Gastrocnemius medialis (tissue), 4 donors: Measurements from ENCODE around the gene EBP. TPM values are rescaled to one million over a fixed set of nuclear protein-coding genes. Genes with fewer than 3 reads are reported as not detected.

Experiments used
- ATAC-seq, 2 donors: fragments of 150-250 bp; one replicate each; pipeline ENCODE4 v1.9.1; 2016
- DNase-seq, 2 donors: peaks; one replicate each; pipeline ENCODE4 v3.0.0-alpha.2; 2019
- H3K27ac ChIP-seq, 4 donors: fragments of 200-600 bp; sonication (generic); 1 replicate in 1 of 4; 2 replicates in 3 of 4; pipeline ENCODE4 v1.5.1; 2016 to 2018; ENCODE audit warnings: mild to moderate bottlenecking in 2 of 4, moderate library complexity in 1 of 4
- H3K27me3 ChIP-seq, 3 donors: fragments of 200-600 bp; sonication (generic) in 2 of 3; 1 replicate in 1 of 3; 2 replicates in 2 of 3; pipeline versions ENCODE4 v1.5.1 to v1.6.0; 2016 to 2019; ENCODE audit warnings: mild to moderate bottlenecking in 1 of 3, moderate library complexity in 1 of 3
- H3K36me3 ChIP-seq, 2 donors: fragments of 200-600 bp; sonication (generic) in 1 of 2; one replicate each; pipeline ENCODE4 v1.5.1; 2017 to 2018
- H3K4me1 ChIP-seq, 2 donors: fragments of 200-600 bp; sonication (generic) in 1 of 2; one replicate each; pipeline ENCODE4 v1.5.1; 2016 to 2017; ENCODE audit warnings: mild to moderate bottlenecking in 2 of 2
- H3K4me3 ChIP-seq, 4 donors: fragments of 200-600 bp; sonication (generic) in 3 of 4; 1 replicate in 1 of 4; 2 replicates in 3 of 4; pipeline ENCODE4 v1.5.1; 2016 to 2019; ENCODE audit warnings: mild to moderate bottlenecking in 2 of 4
- H3K9me3 ChIP-seq, 3 donors: fragments of 200-600 bp; sonication (generic) in 2 of 3; 1 replicate in 1 of 3; 2 replicates in 2 of 3; pipeline ENCODE4 v1.5.1; 2016 to 2019
- POLR2A ChIP-seq, 2 donors: fragments of 450-650 bp; IDR thresholded peaks; one replicate each; pipeline ENCODE4 v1.6.1; 2017; ENCODE audit warnings: antibody characterized with exemption in 2 of 2, mild to moderate bottlenecking in 2 of 2, moderate library complexity in 2 of 2
- in situ Hi-C, 4 donors: fragments of 200-750 bp; cut with MboI; loops; one replicate each; pipeline versions ENCODE4 v1.15.0 to v1.8.0; 2017; ENCODE audit warnings: low sequenced_read_pairs in 4 of 4
- intact Hi-C: fragments of 100-400 bp; cut with DNase I; formaldehyde crosslinking; loops from one replicate; pipeline ENCODE4 v1.15.1; 2023; ENCODE audit warnings: low total_unique reads
- total RNA-seq, 4 donors: library from RNA; depleted of rRNA; stranded (reverse); fragments of >200 nt; gene quantifications; one replicate each; pipeline versions ENCODE4 v1.1.0 to v1.2.3, GENCODE V29; 2016
- TF ChIP-seq, protein P1 (sequence below), 5 experiments: fragments of 450-650 bp in 3 of 5; fragments of 200-600 bp in 2 of 5; sonication (generic) in 2 of 5; IDR thresholded peaks in 4 of 5; conservative IDR thresholded peaks in 1 of 5; 1 replicate in 4 of 5; 2 replicates in 1 of 5; pipeline ENCODE4 v1.5.1; 2016 to 2019; ENCODE audit warnings: antibody characterized with exemption in 5 of 5, mild to moderate bottlenecking in 3 of 5, moderate library complexity in 3 of 5

EBP gene
- total RNA-seq: 1 to 10 TPM; 2.7 to 5.3 (median 4.3) TPM

DNA sequence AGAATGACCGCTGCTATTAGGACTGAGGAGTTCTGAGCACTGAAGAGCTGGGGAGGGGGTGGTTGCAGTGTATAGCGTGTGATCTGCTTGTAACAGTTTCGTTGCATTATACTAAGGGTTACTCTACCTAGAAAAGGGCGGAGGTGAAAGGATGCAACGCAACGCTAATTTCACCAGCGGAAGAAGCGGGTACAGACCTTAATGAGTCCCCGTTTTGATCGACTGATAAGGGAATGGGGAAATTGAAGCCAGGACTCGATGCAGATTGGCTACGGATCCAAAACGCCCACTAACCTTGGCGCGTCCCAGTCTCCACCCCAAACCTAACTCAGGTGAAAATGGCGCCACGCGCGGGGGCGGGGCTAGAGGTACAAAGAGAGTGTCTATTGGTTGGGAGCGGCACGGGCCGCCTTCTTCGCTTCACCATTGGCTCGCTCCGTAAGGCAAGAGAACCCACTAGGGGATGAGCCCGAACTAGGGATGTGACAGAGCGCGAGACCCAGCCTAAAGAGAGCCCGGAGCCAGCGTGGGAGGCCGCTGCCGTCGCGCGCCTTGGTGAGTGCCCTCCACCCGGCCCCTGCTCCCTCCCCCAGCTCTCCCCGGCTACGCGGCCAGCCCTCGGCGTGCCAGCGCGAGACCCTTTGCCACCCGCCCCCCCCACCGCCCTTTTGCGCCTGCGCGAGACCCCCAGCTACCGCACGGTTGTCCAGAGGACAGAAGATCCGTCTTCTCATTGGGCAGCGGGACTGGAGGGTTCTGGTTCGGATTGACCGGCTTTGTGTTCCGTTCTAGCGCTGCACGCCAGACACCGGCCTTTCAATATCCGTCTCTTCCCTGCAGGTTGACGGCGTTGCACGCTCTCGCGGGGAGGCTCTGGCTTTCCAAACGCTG, at the start of gene EBP:
EBP (plus strand) TSS at position 456 of the 891 bp plus-strand sequence. CDS start 1,964 bp downstream, outside the sequence.
- in situ Hi-C loops: no loop called here
- H3K4me3 ChIP-seq: peak within 1 kb of the TSS; percentile 59 to 66 (median 62)
- H3K4me1 ChIP-seq: peaks cover 0 to 4% of the 10 kb centered on the region in 2 donors
- H3K27me3 ChIP-seq: no peaks in the 10 kb centered on the region
- peak within 1 kb of the TSS; percentile 58 to 77 (median 64) for H3K27ac ChIP-seq
- no peaks in the 10 kb centered on the region for H3K36me3 ChIP-seq
- ATAC-seq (peak; percentile 99 to 100), DNase-seq (peak; percentile 59 to 77)
- intact Hi-C loops: loop anchor here (5.0 kb wide), 1 partner anchor 44 kb away; the partner anchor contains the start of gene FTSJ1
- peak; percentile 22 to 43 for TF ChIP-seq POLR2A (IDR thresholded peaks at IDR 0.05)
- TF ChIP-seq, protein P1, sequence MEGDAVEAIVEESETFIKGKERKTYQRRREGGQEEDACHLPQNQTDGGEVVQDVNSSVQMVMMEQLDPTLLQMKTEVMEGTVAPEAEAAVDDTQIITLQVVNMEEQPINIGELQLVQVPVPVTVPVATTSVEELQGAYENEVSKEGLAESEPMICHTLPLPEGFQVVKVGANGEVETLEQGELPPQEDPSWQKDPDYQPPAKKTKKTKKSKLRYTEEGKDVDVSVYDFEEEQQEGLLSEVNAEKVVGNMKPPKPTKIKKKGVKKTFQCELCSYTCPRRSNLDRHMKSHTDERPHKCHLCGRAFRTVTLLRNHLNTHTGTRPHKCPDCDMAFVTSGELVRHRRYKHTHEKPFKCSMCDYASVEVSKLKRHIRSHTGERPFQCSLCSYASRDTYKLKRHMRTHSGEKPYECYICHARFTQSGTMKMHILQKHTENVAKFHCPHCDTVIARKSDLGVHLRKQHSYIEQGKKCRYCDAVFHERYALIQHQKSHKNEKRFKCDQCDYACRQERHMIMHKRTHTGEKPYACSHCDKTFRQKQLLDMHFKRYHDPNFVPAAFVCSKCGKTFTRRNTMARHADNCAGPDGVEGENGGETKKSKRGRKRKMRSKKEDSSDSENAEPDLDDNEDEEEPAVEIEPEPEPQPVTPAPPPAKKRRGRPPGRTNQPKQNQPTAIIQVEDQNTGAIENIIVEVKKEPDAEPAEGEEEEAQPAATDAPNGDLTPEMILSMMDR (IDR thresholded peaks at IDR 0.05 in 4 of 5, conservative IDR thresholded peaks at IDR 0.05 in 1 of 5): no peak
- no peaks in the 10 kb centered on the region for H3K9me3 ChIP-seq

DNA sequence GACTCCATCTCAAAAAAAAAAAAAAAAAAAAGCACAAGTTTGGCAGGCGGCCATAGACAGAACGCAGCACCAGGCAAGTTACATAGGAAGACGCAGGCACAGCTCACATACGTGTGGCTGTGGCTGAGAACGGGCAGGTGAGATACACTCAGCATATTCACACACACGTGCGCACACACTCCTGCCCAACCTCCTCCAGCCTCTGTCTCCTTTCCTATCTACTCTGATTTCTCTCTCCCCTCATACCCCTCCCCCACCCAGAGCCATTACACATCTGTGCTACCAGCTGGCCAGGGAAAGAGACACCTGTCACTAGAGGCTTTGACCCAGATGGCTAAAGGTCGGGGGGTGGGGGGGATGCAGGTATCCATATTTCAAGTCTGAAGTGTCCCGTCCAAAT, 49.4 kb upstream of the EBP start:
- intact Hi-C loops (loop anchor here (10.0 kb wide), 1 partner anchor 103 kb away; the partner anchor contains the start of gene RBM3), in situ Hi-C loops (no loop called here)
- Histone ChIP-seq H3K36me3 (no peaks in the 10 kb centered on the region), H3K9me3 (no peaks in the 10 kb centered on the region), H3K27ac (no peak overlapping the region), H3K4me1 (no peaks in the 10 kb centered on the region), H3K27me3 (no peaks in the 10 kb centered on the region), H3K4me3 (no peak overlapping the region)
- DNase-seq (no peak), ATAC-seq (no peak)
- TF ChIP-seq, protein P1 (IDR thresholded peaks at IDR 0.05 in 4 of 5, conservative IDR thresholded peaks at IDR 0.05 in 1 of 5): no peak
- TF ChIP-seq POLR2A (IDR thresholded peaks at IDR 0.05): no peak

DNA sequence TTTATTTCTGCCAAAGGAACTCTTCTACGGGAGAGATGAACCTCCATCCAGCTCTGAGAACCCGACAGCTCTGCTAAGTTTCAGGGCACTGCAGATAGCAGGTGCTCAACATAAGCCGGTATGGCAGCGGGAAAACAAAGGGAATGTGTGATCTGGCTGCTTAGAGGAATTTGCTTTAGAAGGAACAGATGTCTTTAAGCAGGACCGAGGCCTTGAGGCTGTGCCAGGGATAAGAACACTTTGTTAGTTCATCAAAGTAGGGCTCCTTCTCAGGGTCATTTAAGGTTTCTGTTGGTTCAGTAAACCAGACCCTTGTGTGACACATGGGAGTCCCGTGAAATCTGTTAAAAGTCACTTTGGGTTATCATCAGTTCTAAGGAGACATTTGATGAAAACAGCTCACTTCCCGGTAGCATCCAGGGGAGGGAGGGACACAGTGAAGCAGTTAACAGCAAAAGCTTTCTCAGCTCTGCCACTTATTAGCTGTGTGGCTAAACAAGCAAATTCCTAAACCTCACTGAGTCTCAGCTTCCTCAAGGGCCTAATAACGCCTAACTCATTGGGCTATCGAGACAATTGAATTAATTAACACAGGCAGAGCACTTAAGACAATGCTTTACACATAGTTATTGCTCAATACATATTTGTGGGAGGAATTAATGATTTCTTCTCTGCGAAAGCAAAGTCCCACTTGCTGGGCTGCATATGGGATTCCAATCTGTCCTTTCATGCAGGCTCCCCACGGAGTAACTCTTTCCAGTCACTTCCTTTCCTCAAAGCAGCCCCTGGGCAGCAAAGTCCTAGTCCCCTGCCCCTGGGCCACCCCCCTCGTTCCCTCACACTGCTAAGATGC, 48.5 kb upstream of the EBP start:
- intact Hi-C loops (loop anchor here (10.0 kb wide), 1 partner anchor 102 kb away; the partner anchor contains the start of gene RBM3), in situ Hi-C loops (no loop called here)
- Histone ChIP-seq H3K9me3 (no peaks in the 10 kb centered on the region), H3K4me1 (no peaks in the 10 kb centered on the region), H3K27me3 (no peaks in the 10 kb centered on the region), H3K36me3 (no peaks in the 10 kb centered on the region), H3K27ac (no peak overlapping the region), H3K4me3 (no peak overlapping the region)
- DNase-seq: no peak
- TF ChIP-seq, protein P1 (IDR thresholded peaks at IDR 0.05 in 4 of 5, conservative IDR thresholded peaks at IDR 0.05 in 1 of 5): no peak
- TF ChIP-seq POLR2A (IDR thresholded peaks at IDR 0.05): no peak
- ATAC-seq: no peak

DNA sequence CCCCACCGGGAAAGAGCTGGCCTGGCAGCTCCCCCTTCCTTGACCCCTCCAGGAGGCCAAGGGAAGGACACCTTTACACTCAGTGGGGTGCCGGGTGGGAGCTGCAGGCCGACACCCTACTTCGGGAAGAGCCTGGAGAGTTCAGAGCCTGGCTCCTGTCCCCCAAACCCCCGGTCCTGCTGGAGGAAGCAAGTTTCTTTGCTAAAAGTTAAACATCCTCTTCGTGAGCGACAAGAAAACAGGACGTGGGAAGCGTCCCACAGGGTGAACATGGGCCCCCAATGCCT, 48.0 kb upstream of the EBP start:
- intact Hi-C loops (loop anchor here (10.0 kb wide), 1 partner anchor 101 kb away; the partner anchor contains the start of gene RBM3), in situ Hi-C loops (no loop called here)
- ATAC-seq (no peak), DNase-seq (no peak)
- Histone ChIP-seq H3K4me3 (no peak overlapping the region), H3K27ac (no peak overlapping the region), H3K4me1 (no peaks in the 10 kb centered on the region), H3K27me3 (no peaks in the 10 kb centered on the region), H3K9me3 (no peaks in the 10 kb centered on the region), H3K36me3 (no peaks in the 10 kb centered on the region)
- TF ChIP-seq POLR2A (IDR thresholded peaks at IDR 0.05): no peak
- TF ChIP-seq, protein P1 (IDR thresholded peaks at IDR 0.05 in 4 of 5, conservative IDR thresholded peaks at IDR 0.05 in 1 of 5): no peak
